Caco-2 (cell line): ENCODE measurements around the gene ANKRD13A. TPM values are rescaled to one million over a fixed set of nuclear protein-coding genes. Genes with fewer than 3 reads are reported as not detected.

Experiments used
- BruUV-seq: library from RNA; stranded (reverse); fragments of 400-500 nt; replicated peaks from 2 replicates; lab custom pipeline; 2021; lab: Mats Ljungman, UMichigan
- CTCF ChIA-PET: fragments of 300-600 bp; sonication (Branson Sonifier 250); formaldehyde crosslinking; loops from one replicate; lab custom pipeline; 2022; ENCODE audit warnings: antibody characterized with exemption; lab: Charles Lee
- POLR2A ChIA-PET: fragments of 300-600 bp; sonication (Branson Sonifier 250); formaldehyde crosslinking; loops from one replicate; lab custom pipeline; 2022; ENCODE audit warnings: antibody characterized with exemption; lab: Charles Lee
- DNase-seq, 2 experiments: peaks; one replicate each; pipeline versions ENCODE4 v3.0.0 to v3.0.0-alpha.2; 2020 to 2022
- H3K27me3 ChIP-seq: replicated peaks from 2 replicates; pipeline ENCODE4 v1.6.0; 2011; ENCODE audit warnings: low read length; ENCODE audit not compliant: control insufficient read depth, insufficient read depth
- H3K36me3 ChIP-seq: 2 replicates; pipeline ENCODE4 v1.5.1; 2011; ENCODE audit warnings: low read length; ENCODE audit not compliant: control insufficient read depth, insufficient read depth
- H3K4me1 ChIP-seq: fragments of 250-450 bp; sonication (Bioruptor Pico); 2 replicates; pipeline ENCODE4 v1.5.1; 2020; ENCODE audit warnings: mild to moderate bottlenecking
- H3K4me3 ChIP-seq: 2 replicates; pipeline ENCODE4 v1.5.1; 2011; ENCODE audit warnings: low read depth, mild to moderate bottlenecking, control low read depth, low read length
- H3K9me3 ChIP-seq: fragments of 250-450 bp; sonication (Bioruptor Pico); 2 replicates; pipeline ENCODE4 v1.5.1; 2020; ENCODE audit warnings: mild to moderate bottlenecking, moderate library complexity
- H3K27ac Mint-ChIP-seq: one replicate; pipeline ENCODE4 v1.8.0; 2022; ENCODE audit warnings: mixed read lengths; ENCODE audit not compliant: unreplicated experiment
- H3K27me3 Mint-ChIP-seq: one replicate; pipeline ENCODE4 v1.8.0; 2022; ENCODE audit warnings: mixed read lengths; ENCODE audit not compliant: insufficient read depth, unreplicated experiment
- H3K36me3 Mint-ChIP-seq: one replicate; pipeline ENCODE4 v1.8.0; 2022; ENCODE audit warnings: mild to moderate bottlenecking, mixed read lengths; ENCODE audit not compliant: insufficient read depth, unreplicated experiment
- H3K4me1 Mint-ChIP-seq: one replicate; pipeline ENCODE4 v1.8.0; 2022; ENCODE audit warnings: low read depth, mixed read lengths; ENCODE audit not compliant: unreplicated experiment
- H3K4me3 Mint-ChIP-seq: one replicate; pipeline ENCODE4 v1.8.0; 2022; ENCODE audit warnings: mild to moderate bottlenecking, moderate library complexity, mixed read lengths; ENCODE audit not compliant: unreplicated experiment
- H3K9me3 Mint-ChIP-seq: one replicate; pipeline ENCODE4 v1.8.0; 2022; ENCODE audit warnings: mixed read lengths; ENCODE audit not compliant: unreplicated experiment
- intact Hi-C: fragments of 100-400 bp; cut with micrococcal nuclease; formaldehyde crosslinking; loops from one replicate; pipeline ENCODE4 v1.10.0; 2022; ENCODE audit not compliant: unreplicated experiment
- total RNA-seq: library from RNA; stranded (reverse); gene quantifications from 2 replicates; pipeline ENCODE4 v1.2.3, GENCODE V29; 2022
- TF ChIP-seq, protein P1 (sequence below), 2 experiments: fragments of 200-600 bp in 1 of 2; IDR thresholded peaks; 1 replicate in 1 of 2; 2 replicates in 1 of 2; pipeline versions ENCODE4 v1.5.1 to v1.8.0; 2011 to 2022; ENCODE audit warnings: antibody characterized with exemption in 1 of 2, control low read depth in 1 of 2, inconsistent platforms in 1 of 2, low read depth in 1 of 2, low read length in 1 of 2, mild to moderate bottlenecking in 1 of 2, moderate library complexity in 1 of 2; ENCODE audit not compliant: insufficient read depth in 1 of 2, severe bottlenecking in 1 of 2, unreplicated experiment in 1 of 2

Gene ANKRD13A
- total RNA-seq, 1 experiment from 2014 or later: 42.2 TPM

DNA sequence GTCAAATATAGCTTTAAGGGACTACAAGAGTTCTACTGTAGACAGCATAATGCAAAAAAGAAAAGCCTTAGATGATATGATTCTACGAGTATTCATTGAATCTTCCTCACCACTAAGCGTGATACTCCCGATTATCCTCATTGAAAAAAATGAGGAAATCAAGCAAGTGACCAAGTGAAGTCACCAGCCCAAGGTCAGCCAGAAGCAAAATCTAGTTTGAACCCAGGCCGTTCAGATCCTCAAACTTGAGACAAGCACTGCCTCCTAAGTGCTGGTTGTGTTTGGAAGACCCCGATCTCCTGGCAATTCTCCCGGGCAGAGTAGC, 3.9 kb upstream of the ANKRD13A start:
- Histone ChIP-seq H3K36me3 (no peaks in the 10 kb centered on the region), H3K9me3 (no peaks in the 10 kb centered on the region), H3K27me3 (no peaks in the 10 kb centered on the region), H3K4me3 (peak overlapping the region; percentile 85), H3K4me1 (peaks cover 19% of the 10 kb centered on the region)
- H3K27ac Mint-ChIP-seq: peak overlapping the region; percentile 63
- POLR2A ChIA-PET: no interaction called here
- TF ChIP-seq, protein P1, sequence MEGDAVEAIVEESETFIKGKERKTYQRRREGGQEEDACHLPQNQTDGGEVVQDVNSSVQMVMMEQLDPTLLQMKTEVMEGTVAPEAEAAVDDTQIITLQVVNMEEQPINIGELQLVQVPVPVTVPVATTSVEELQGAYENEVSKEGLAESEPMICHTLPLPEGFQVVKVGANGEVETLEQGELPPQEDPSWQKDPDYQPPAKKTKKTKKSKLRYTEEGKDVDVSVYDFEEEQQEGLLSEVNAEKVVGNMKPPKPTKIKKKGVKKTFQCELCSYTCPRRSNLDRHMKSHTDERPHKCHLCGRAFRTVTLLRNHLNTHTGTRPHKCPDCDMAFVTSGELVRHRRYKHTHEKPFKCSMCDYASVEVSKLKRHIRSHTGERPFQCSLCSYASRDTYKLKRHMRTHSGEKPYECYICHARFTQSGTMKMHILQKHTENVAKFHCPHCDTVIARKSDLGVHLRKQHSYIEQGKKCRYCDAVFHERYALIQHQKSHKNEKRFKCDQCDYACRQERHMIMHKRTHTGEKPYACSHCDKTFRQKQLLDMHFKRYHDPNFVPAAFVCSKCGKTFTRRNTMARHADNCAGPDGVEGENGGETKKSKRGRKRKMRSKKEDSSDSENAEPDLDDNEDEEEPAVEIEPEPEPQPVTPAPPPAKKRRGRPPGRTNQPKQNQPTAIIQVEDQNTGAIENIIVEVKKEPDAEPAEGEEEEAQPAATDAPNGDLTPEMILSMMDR (IDR thresholded peaks at IDR 0.05; ENCODE audit: insufficient read depth in 1 of 2, low read depth in 1 of 2, low read length in 1 of 2, severe bottlenecking in 1 of 2, unreplicated experiment in 1 of 2): no peak
- CTCF ChIA-PET: no interaction called here
- peaks cover 14% of the 10 kb centered on the region for H3K36me3 Mint-ChIP-seq
- no peaks in the 10 kb centered on the region for H3K27me3 Mint-ChIP-seq
- H3K9me3 Mint-ChIP-seq: no peaks in the 10 kb centered on the region
- H3K4me3 Mint-ChIP-seq: peak overlapping the region; percentile 87
- no peak for DNase-seq
- intact Hi-C loops: loop anchor here (5.0 kb wide), 1 partner anchor 42 kb away; no protein-coding TSS in a partner anchor
- H3K4me1 Mint-ChIP-seq: peaks cover 18% of the 10 kb centered on the region
- no TSS peak for BruUV-seq

DNA sequence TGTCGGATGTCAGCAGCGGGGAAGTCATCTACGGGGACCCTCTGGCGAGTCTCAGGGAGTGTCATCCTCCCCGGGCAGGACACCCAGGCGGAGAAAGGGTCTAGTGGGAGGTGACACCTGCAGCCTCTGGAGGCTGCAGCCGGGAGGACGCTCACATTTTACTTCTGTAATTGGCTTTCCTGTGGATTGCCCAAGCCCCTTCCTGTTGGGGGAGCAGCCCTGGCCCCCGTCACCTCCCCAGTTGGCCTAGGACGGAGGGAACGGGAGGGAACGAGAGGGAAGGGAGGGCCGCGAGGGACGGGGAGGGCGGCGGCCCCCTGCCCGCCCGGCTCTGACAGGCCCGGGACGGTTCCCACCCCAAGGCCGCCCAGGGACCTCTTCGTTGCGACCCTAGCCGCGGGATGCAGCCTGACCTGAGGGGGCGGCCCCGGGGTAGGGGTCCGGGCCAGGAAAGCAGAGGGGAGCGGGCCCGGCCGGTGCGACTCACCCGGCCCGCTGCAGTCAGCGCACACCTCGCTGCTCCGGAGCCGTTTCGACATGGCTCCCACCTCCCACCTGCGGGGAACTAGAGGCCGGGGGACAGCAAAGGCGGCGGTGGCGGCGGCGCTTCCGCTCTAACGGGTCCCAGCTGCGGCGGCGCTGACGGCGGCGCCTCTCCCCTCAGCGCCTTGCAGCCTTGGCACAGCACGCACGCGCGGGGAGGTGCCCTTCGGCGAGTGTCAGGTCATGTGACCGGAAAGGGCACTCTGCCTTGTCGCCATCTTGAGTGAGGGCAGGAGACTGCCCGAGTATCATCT, 3.3 kb upstream of the ANKRD13A start, which contains the start of gene GIT2:
GIT2 (minus strand) TSS at position 683 of the 797 bp plus-strand sequence; CDS start at position 539, 144 bp downstream.
- Mint-ChIP-seq H3K27me3 (no peaks in the 10 kb centered on the region), H3K4me3 (peak within 1 kb of the TSS; percentile 87), H3K9me3 (no peaks in the 10 kb centered on the region), H3K4me1 (peaks cover 18% of the 10 kb centered on the region), H3K27ac (peak within 1 kb of the TSS; percentile 67), H3K36me3 (peaks cover 14% of the 10 kb centered on the region)
- Histone ChIP-seq H3K4me3 (peak within 1 kb of the TSS; percentile 85), H3K4me1 (peaks cover 19% of the 10 kb centered on the region), H3K9me3 (no peaks in the 10 kb centered on the region), H3K27me3 (no peaks in the 10 kb centered on the region), H3K36me3 (no peaks in the 10 kb centered on the region)
- ChIA-PET POLR2A (interaction anchor here (0.8 kb wide), 1 partner anchor 66 kb away, joined by 3 read pairs; no protein-coding TSS in a partner anchor), CTCF (no interaction called here)
- intact Hi-C loops: loop anchor here (5.0 kb wide), 1 partner anchor 41 kb away; no protein-coding TSS in a partner anchor
- TF ChIP-seq, protein P1 (IDR thresholded peaks at IDR 0.05; ENCODE audit: insufficient read depth in 1 of 2, low read depth in 1 of 2, low read length in 1 of 2, severe bottlenecking in 1 of 2, unreplicated experiment in 1 of 2): no peak
- no TSS peak for BruUV-seq
- DNase-seq: peak; percentile 92

DNA sequence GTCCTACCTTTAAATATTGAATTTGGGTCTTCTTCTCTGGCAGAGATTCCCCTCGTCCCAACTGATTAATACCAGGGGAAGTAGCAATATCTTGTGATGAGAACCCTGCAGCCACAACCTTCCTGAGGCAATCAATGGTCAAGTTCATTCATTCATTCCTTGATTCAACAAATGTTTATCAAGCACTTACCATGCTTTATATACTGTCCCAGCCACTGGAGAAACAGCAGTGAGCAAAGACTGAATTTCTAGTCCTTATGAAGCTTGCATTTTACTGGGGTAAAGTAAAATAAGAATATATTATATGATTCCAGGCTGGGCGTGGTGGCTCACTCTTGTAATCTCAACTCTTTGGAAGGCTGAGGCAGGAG, 2.8 kb upstream of the ANKRD13A start:
- H3K27ac Mint-ChIP-seq: peak overlapping the region; percentile 67
- TF ChIP-seq, protein P1 (IDR thresholded peaks at IDR 0.05; ENCODE audit: insufficient read depth in 1 of 2, low read depth in 1 of 2, low read length in 1 of 2, severe bottlenecking in 1 of 2, unreplicated experiment in 1 of 2): no peak
- H3K27me3 ChIP-seq: no peaks in the 10 kb centered on the region
- H3K27me3 Mint-ChIP-seq: no peaks in the 10 kb centered on the region
- no peak for DNase-seq
- peaks cover 14% of the 10 kb centered on the region for H3K36me3 Mint-ChIP-seq
- ChIA-PET CTCF (no interaction called here), POLR2A (interaction anchor here (0.8 kb wide), 1 partner anchor 66 kb away, joined by 3 read pairs; no protein-coding TSS in a partner anchor)
- peaks cover 19% of the 10 kb centered on the region for H3K4me1 ChIP-seq
- peak overlapping the region; percentile 85 for H3K4me3 ChIP-seq
- intact Hi-C loops: loop anchor here (5.0 kb wide), 1 partner anchor 41 kb away; no protein-coding TSS in a partner anchor
- peak overlapping the region; percentile 87 for H3K4me3 Mint-ChIP-seq
- BruUV-seq: no TSS peak
- no peaks in the 10 kb centered on the region for H3K9me3 ChIP-seq
- no peaks in the 10 kb centered on the region for H3K9me3 Mint-ChIP-seq
- peaks cover 18% of the 10 kb centered on the region for H3K4me1 Mint-ChIP-seq
- H3K36me3 ChIP-seq: no peaks in the 10 kb centered on the region
